Measurements from ENCODE around the gene NRCAM.

GRCh38 chr7:108290459-108291151 lies 165.6 kb downstream of the NRCAM start:
- TF ChIP-seq CTCF (IDR thresholded peaks at IDR 0.05) (no peak), POLR2A (IDR thresholded peaks at IDR 0.05) (no peak), POLR2AphosphoS5 (IDR thresholded peaks at IDR 0.05) (no peak), EP300 (IDR thresholded peaks at IDR 0.05) (no peak)

Measured in gastroesophageal sphincter (tissue), 3 donors.